Measurements from ENCODE around the gene CDC16.

GRCh38 chr13:114225610-114226009 is 9.1 kb upstream of the CDC16 start:
- TF ChIP-seq, protein P1, sequence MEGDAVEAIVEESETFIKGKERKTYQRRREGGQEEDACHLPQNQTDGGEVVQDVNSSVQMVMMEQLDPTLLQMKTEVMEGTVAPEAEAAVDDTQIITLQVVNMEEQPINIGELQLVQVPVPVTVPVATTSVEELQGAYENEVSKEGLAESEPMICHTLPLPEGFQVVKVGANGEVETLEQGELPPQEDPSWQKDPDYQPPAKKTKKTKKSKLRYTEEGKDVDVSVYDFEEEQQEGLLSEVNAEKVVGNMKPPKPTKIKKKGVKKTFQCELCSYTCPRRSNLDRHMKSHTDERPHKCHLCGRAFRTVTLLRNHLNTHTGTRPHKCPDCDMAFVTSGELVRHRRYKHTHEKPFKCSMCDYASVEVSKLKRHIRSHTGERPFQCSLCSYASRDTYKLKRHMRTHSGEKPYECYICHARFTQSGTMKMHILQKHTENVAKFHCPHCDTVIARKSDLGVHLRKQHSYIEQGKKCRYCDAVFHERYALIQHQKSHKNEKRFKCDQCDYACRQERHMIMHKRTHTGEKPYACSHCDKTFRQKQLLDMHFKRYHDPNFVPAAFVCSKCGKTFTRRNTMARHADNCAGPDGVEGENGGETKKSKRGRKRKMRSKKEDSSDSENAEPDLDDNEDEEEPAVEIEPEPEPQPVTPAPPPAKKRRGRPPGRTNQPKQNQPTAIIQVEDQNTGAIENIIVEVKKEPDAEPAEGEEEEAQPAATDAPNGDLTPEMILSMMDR (conservative IDR thresholded peaks at IDR 0.05; ENCODE audit: low read length), result no peak
- TF ChIP-seq EZH2phosphoT487 (IDR thresholded peaks at IDR 0.05; ENCODE audit: borderline replicate concordance), result no peak

All from Loucy (cell line).